ENCODE data around the gene TMEFF2.

The TMEFF2 gene

GRCh38 chr2:191915750-191916149 is 279.0 kb downstream of the TMEFF2 start:
- Histone ChIP-seq H3K36me3 (ENCODE audit: control insufficient read depth, insufficient read depth, low read length) (no peaks in the 10 kb centered on the region), H3K4me3 (ENCODE audit: low read length) (no peak overlapping the region), H3K4me1 (ENCODE audit: control insufficient read depth, insufficient read depth, low read length) (no peaks in the 10 kb centered on the region), H3K9me3 (ENCODE audit: control insufficient read depth, insufficient read depth, low read length) (no peaks in the 10 kb centered on the region), H3K27ac (ENCODE audit: low read length) (no peak overlapping the region), H3K27me3 (ENCODE audit: control insufficient read depth, insufficient read depth, low read length) (no peaks in the 10 kb centered on the region)
- no peak for DNase-seq (ENCODE audit: low read depth, low spot score)
- no CpG with 5 or more reads among the region's 2 CpGs for WGBS (ENCODE audit: insufficient coverage, insufficient read length)

GRCh38 chr2:191913796-191914195 is 280.9 kb downstream of the TMEFF2 start:
- Histone ChIP-seq H3K27ac (ENCODE audit: low read length) (no peak overlapping the region), H3K9me3 (ENCODE audit: control insufficient read depth, insufficient read depth, low read length) (no peaks in the 10 kb centered on the region), H3K36me3 (ENCODE audit: control insufficient read depth, insufficient read depth, low read length) (no peaks in the 10 kb centered on the region), H3K27me3 (ENCODE audit: control insufficient read depth, insufficient read depth, low read length) (no peaks in the 10 kb centered on the region), H3K4me3 (ENCODE audit: low read length) (no peak overlapping the region), H3K4me1 (ENCODE audit: control insufficient read depth, insufficient read depth, low read length) (no peaks in the 10 kb centered on the region)
- no CpG with 5 or more reads among the region's 1 CpG for WGBS (ENCODE audit: insufficient coverage, insufficient read length)
- DNase-seq (ENCODE audit: low read depth, low spot score) = no peak

DNA sequence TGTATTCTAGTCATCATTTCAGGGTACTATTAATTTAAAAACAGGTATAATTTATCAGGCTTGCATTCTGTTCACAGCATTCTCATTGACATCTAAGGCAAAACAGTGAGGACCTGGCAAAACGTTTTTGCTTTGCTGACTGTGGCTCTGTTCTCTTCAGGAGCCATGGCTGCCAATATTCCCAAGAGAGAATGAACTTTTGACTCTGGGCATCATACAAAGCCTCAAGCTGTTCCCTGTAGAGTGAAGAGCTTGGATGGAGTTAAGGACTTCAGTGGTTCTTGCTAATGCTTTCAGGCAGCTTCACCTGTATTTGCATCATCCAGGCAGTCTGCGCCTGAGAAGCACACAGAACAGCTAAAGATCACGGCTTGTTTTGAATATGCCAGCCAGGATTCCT is 282.0 kb downstream of the TMEFF2 start:
- Histone ChIP-seq H3K9me3 (ENCODE audit: control insufficient read depth, insufficient read depth, low read length) (no peaks in the 10 kb centered on the region), H3K4me1 (ENCODE audit: control insufficient read depth, insufficient read depth, low read length) (peaks cover 1% of the 10 kb centered on the region; the same call in 1 of the 2 replicates), H3K27me3 (ENCODE audit: control insufficient read depth, insufficient read depth, low read length) (no peaks in the 10 kb centered on the region), H3K36me3 (ENCODE audit: control insufficient read depth, insufficient read depth, low read length) (no peaks in the 10 kb centered on the region), H3K27ac (ENCODE audit: low read length) (no peak overlapping the region), H3K4me3 (ENCODE audit: low read length) (no peak overlapping the region)
- no CpG with 5 or more reads among the region's 3 CpGs for WGBS (ENCODE audit: insufficient coverage, insufficient read length)
- DNase-seq (ENCODE audit: low read depth, low spot score) = no peak

DNA sequence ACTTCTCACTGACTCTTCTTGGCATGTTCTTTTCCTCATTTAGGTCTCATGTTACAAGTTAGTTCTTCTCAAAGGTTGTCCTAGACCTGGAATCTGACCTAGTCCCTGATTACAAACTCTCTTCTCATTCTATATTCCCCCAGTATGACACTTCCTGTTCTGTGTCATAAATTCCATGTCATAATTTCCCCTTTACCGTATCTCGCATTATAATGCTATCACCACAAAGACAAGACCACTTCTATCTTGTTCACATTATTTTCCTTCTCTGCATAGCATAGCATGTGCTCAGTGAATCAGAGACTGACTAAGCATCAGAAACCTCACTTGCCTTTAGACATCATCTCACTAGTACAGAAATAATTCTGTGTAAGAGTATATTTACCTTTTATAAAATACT is 284.2 kb downstream of the TMEFF2 start:
- H3K4me1 ChIP-seq (ENCODE audit: control insufficient read depth, insufficient read depth, low read length) = peaks cover 1% of the 10 kb centered on the region; the same call in 1 of the 2 replicates
- no peak overlapping the region for H3K27ac ChIP-seq (ENCODE audit: low read length)
- no peaks in the 10 kb centered on the region for H3K9me3 ChIP-seq (ENCODE audit: control insufficient read depth, insufficient read depth, low read length)
- no peaks in the 10 kb centered on the region for H3K27me3 ChIP-seq (ENCODE audit: control insufficient read depth, insufficient read depth, low read length)
- 100% methylated on average over 2 of the region's 2 CpGs for WGBS (ENCODE audit: insufficient coverage, insufficient read length)
- no peak for DNase-seq (ENCODE audit: low read depth, low spot score)
- no peaks in the 10 kb centered on the region for H3K36me3 ChIP-seq (ENCODE audit: control insufficient read depth, insufficient read depth, low read length)
- H3K4me3 ChIP-seq (ENCODE audit: low read length) = no peak overlapping the region

- H3K27ac ChIP-seq (ENCODE audit: low read length) = no peak overlapping the region
Measured at GRCh38 chr2:191908874-191909273, 285.9 kb downstream of the TMEFF2 start.

GRCh38 chr2:191907545-191907944 is 287.2 kb downstream of the TMEFF2 start:
- Histone ChIP-seq H3K4me3 (ENCODE audit: low read length) (no peak overlapping the region), H3K27ac (ENCODE audit: low read length) (no peak overlapping the region), H3K9me3 (ENCODE audit: control insufficient read depth, insufficient read depth, low read length) (no peaks in the 10 kb centered on the region), H3K4me1 (ENCODE audit: control insufficient read depth, insufficient read depth, low read length) (peaks cover 1% of the 10 kb centered on the region; the same call in 1 of the 2 replicates), H3K27me3 (ENCODE audit: control insufficient read depth, insufficient read depth, low read length) (no peaks in the 10 kb centered on the region), H3K36me3 (ENCODE audit: control insufficient read depth, insufficient read depth, low read length) (no peaks in the 10 kb centered on the region)
- WGBS (ENCODE audit: insufficient coverage, insufficient read length) = no CpG with 5 or more reads among the region's 3 CpGs
- no peak for DNase-seq (ENCODE audit: low read depth, low spot score)

More at GRCh38 chr2:191908874-191909273, 285.9 kb downstream of the TMEFF2 start:
- Histone ChIP-seq H3K4me3 (ENCODE audit: low read length) (no peak overlapping the region), H3K9me3 (ENCODE audit: control insufficient read depth, insufficient read depth, low read length) (no peaks in the 10 kb centered on the region), H3K36me3 (ENCODE audit: control insufficient read depth, insufficient read depth, low read length) (no peaks in the 10 kb centered on the region), H3K27me3 (ENCODE audit: control insufficient read depth, insufficient read depth, low read length) (no peaks in the 10 kb centered on the region), H3K4me1 (ENCODE audit: control insufficient read depth, insufficient read depth, low read length) (peaks cover 1% of the 10 kb centered on the region; the same call in 1 of the 2 replicates)
- DNase-seq (ENCODE audit: low read depth, low spot score) = no peak

DNA sequence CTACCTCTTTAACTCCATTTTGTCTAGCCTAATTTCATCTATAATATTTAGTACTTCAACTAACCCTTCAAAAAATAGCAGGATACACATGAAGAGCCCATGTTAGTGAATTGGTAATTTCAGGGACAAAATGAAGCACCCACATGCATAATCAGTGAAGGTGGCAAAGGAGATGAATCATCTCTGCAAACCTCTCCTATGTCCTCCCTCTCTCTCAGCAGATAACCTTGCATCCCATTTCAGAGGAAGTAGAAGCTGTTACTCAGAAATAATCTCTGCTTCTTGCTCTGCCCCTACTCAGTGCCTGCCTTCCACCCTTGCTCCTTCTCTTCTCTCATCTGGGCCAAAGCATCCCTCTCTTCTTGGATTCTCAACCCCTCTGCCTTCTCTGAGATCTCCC is 287.6 kb downstream of the TMEFF2 start:
- no peak for DNase-seq (ENCODE audit: low read depth, low spot score)
- H3K27me3 ChIP-seq (ENCODE audit: control insufficient read depth, insufficient read depth, low read length) = no peaks in the 10 kb centered on the region
- H3K4me1 ChIP-seq (ENCODE audit: control insufficient read depth, insufficient read depth, low read length) = peaks cover 1% of the 10 kb centered on the region; the same call in 1 of the 2 replicates
- no peaks in the 10 kb centered on the region for H3K9me3 ChIP-seq (ENCODE audit: control insufficient read depth, insufficient read depth, low read length)
- no peaks in the 10 kb centered on the region for H3K36me3 ChIP-seq (ENCODE audit: control insufficient read depth, insufficient read depth, low read length)
- H3K27ac ChIP-seq (ENCODE audit: low read length) = no peak overlapping the region
- H3K4me3 ChIP-seq (ENCODE audit: low read length) = no peak overlapping the region

- no CpG with 5 or more reads among the region's 4 CpGs for WGBS (ENCODE audit: insufficient coverage, insufficient read length)
- Histone ChIP-seq H3K4me1 (ENCODE audit: control insufficient read depth, insufficient read depth, low read length) (peaks cover 1% of the 10 kb centered on the region; the same call in 1 of the 2 replicates), H3K9me3 (ENCODE audit: control insufficient read depth, insufficient read depth, low read length) (peaks cover 1% of the 10 kb centered on the region; the same call in 1 of the 2 replicates), H3K36me3 (ENCODE audit: control insufficient read depth, insufficient read depth, low read length) (no peaks in the 10 kb centered on the region), H3K4me3 (ENCODE audit: low read length) (no peak overlapping the region), H3K27ac (ENCODE audit: low read length) (no peak overlapping the region), H3K27me3 (ENCODE audit: control insufficient read depth, insufficient read depth, low read length) (no peaks in the 10 kb centered on the region)
- no peak for DNase-seq (ENCODE audit: low read depth, low spot score)
Measured at GRCh38 chr2:191905336-191905735, 289.4 kb downstream of the TMEFF2 start.

GRCh38 chr2:191901031-191901430 is 293.7 kb downstream of the TMEFF2 start:
- Histone ChIP-seq H3K36me3 (ENCODE audit: control insufficient read depth, insufficient read depth, low read length) (no peaks in the 10 kb centered on the region), H3K4me1 (ENCODE audit: control insufficient read depth, insufficient read depth, low read length) (no peaks in the 10 kb centered on the region), H3K4me3 (ENCODE audit: low read length) (no peak overlapping the region), H3K9me3 (ENCODE audit: control insufficient read depth, insufficient read depth, low read length) (peaks cover 1% of the 10 kb centered on the region; the same call in 1 of the 2 replicates), H3K27me3 (ENCODE audit: control insufficient read depth, insufficient read depth, low read length) (no peaks in the 10 kb centered on the region), H3K27ac (ENCODE audit: low read length) (no peak overlapping the region)
- peak; percentile 18 for DNase-seq (ENCODE audit: low read depth, low spot score)
- WGBS (ENCODE audit: insufficient coverage, insufficient read length) = no CpG with 5 or more reads among the region's 1 CpG

- Histone ChIP-seq H3K4me1 (ENCODE audit: control insufficient read depth, insufficient read depth, low read length) (no peaks in the 10 kb centered on the region), H3K4me3 (ENCODE audit: low read length) (no peak overlapping the region), H3K36me3 (ENCODE audit: control insufficient read depth, insufficient read depth, low read length) (no peaks in the 10 kb centered on the region), H3K27me3 (ENCODE audit: control insufficient read depth, insufficient read depth, low read length) (no peaks in the 10 kb centered on the region), H3K27ac (ENCODE audit: low read length) (no peak overlapping the region), H3K9me3 (ENCODE audit: control insufficient read depth, insufficient read depth, low read length) (peaks cover 1% of the 10 kb centered on the region; the same call in 1 of the 2 replicates)
- no CpG with 5 or more reads among the region's 2 CpGs for WGBS (ENCODE audit: insufficient coverage, insufficient read length)
- no peak for DNase-seq (ENCODE audit: low read depth, low spot score)
Measured at GRCh38 chr2:191899410-191899809, 295.3 kb downstream of the TMEFF2 start.

Measured in iPS DF 6.9 (cell line).